ENCODE results near the gene ATP5MG. TPM values are rescaled to one million over a fixed set of nuclear protein-coding genes. Genes with fewer than 3 reads are reported as not detected.

The ATP5MG gene
- total RNA-seq, 1 donor from 2014 or later, result 854 TPM

DNA sequence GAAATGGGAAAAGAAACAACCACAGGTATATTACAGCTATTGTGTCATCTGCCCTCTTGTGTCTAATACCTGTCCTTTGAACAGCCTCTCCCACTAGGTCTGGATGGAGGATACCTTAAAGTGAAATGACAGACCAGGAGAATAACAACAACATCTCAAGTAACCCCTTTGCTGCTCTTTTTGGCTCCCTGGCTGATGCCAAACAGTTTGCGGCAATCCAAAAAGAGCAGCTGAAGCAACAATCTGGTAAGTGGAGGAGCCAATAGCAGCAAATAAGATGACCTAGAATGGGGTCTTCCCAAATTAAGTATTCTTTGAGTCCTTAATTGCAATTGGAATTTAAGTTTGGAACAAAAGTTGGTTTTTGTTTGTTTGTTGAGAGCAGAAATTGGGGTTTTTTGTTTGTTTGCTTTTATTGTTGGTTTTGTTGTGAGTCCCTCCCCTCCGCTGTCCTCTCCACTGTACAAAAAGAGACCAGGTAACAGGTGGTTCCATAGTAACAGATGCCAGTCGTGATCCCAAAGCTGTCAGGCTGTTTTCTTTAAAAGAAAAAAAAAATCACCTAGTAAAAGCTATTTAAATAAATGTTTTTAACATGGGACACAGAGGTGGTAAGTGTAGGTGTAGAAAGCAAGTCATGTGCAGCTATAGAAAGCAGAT, 36.3 kb upstream of the ATP5MG start:
- peaks cover 53% of the 10 kb centered on the region for H3K36me3 ChIP-seq
- H3K27ac ChIP-seq (replicated peaks), result peak overlapping the region; percentile 90
- TF ChIP-seq, protein P1, sequence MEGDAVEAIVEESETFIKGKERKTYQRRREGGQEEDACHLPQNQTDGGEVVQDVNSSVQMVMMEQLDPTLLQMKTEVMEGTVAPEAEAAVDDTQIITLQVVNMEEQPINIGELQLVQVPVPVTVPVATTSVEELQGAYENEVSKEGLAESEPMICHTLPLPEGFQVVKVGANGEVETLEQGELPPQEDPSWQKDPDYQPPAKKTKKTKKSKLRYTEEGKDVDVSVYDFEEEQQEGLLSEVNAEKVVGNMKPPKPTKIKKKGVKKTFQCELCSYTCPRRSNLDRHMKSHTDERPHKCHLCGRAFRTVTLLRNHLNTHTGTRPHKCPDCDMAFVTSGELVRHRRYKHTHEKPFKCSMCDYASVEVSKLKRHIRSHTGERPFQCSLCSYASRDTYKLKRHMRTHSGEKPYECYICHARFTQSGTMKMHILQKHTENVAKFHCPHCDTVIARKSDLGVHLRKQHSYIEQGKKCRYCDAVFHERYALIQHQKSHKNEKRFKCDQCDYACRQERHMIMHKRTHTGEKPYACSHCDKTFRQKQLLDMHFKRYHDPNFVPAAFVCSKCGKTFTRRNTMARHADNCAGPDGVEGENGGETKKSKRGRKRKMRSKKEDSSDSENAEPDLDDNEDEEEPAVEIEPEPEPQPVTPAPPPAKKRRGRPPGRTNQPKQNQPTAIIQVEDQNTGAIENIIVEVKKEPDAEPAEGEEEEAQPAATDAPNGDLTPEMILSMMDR (IDR thresholded peaks at IDR 0.05; ENCODE audit: borderline replicate concordance), result no peak

DNA sequence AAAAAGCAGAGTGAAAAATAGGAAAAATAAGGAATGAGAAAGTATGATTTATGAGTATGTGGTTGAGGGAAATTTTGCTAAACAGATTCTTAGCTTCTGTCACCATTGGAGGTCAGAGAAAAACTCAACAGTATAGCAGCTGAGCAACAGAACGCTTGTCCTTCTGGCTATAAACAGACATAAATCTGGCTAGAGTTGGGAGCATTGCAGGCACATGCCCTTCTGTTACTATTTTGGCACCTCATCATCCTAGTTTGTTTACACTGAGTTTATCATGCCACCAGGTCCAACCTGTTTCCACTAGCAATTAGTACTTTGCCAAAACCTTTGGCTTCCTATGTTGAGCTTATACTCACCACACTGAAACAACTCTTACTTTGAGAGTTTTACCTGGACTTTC, 35.1 kb upstream of the ATP5MG start:
- no peak for DNase-seq
- intact Hi-C loops (cut with micrococcal nuclease), result no loop called here
- H3K4me3 ChIP-seq, result no peak overlapping the region
- no peaks in the 10 kb centered on the region for H3K27me3 ChIP-seq (ENCODE audit: low read depth)
- H3K4me1 ChIP-seq, result peaks cover 53% of the 10 kb centered on the region
- H3K9me3 ChIP-seq (replicated peaks), result no peaks in the 10 kb centered on the region
- H3K27ac ChIP-seq (replicated peaks), result peak overlapping the region; percentile 90
- peaks cover 65% of the 10 kb centered on the region for H3K36me3 ChIP-seq
- TF ChIP-seq, protein P1 (IDR thresholded peaks at IDR 0.05; ENCODE audit: borderline replicate concordance), result no peak

More for the DNA sequence above, 36.3 kb upstream of the ATP5MG start:
- DNase-seq, result no peak
- Histone ChIP-seq H3K27me3 (ENCODE audit: low read depth) (no peaks in the 10 kb centered on the region), H3K9me3 (replicated peaks) (no peaks in the 10 kb centered on the region), H3K4me1 (peaks cover 65% of the 10 kb centered on the region), H3K4me3 (no peak overlapping the region)
- intact Hi-C loops (cut with micrococcal nuclease), result no loop called here

DNA sequence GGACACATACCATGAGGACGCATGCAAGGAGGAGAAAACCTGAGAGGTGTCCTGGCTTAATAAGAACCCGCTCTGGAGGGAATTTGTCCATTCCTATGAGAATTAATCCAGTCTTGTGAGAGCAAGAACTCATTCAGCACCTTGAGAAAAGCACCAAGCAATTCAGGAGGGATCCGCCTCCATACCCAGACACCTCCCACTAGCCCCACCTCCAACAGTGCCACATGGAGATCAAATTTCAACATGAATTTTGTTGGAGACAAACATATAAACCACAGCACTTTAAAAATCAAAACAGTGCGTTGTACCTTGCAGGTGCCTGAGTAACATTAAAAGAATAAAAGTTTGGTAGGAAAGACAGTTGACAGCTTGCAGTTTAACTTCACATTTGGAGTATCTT, 30.6 kb upstream of the ATP5MG start:
- H3K27ac ChIP-seq (replicated peaks), result no peak overlapping the region
- no peaks in the 10 kb centered on the region for H3K9me3 ChIP-seq (replicated peaks)
- H3K4me1 ChIP-seq, result peaks cover 16% of the 10 kb centered on the region
- TF ChIP-seq, protein P1 (IDR thresholded peaks at IDR 0.05; ENCODE audit: borderline replicate concordance), result no peak
- peaks cover 97% of the 10 kb centered on the region for H3K36me3 ChIP-seq
- H3K4me3 ChIP-seq, result no peak overlapping the region
- no peaks in the 10 kb centered on the region for H3K27me3 ChIP-seq (ENCODE audit: low read depth)
- DNase-seq, result no peak
- intact Hi-C loops (cut with micrococcal nuclease), result no loop called here

DNA sequence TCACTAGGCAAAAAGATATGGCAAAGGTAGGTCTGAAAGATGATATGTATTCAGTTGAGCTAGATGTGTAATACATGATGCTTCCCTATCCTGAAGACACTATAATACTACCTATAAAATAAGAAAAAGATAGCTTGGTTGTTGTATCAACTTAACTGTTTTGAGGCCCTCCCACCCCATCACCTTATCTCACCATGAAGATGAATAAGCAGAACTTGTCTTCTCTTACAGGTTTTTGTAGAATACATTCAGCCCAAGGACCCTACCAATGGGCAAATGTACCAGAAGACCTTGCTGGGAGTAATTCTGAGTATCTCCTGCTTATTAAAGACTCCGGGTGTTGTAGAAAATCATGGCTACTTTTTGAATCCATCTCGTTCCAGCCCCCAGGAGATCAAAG, 28.1 kb upstream of the ATP5MG start:
- Histone ChIP-seq H3K36me3 (peaks cover 98% of the 10 kb centered on the region), H3K27ac (replicated peaks) (no peak overlapping the region), H3K27me3 (ENCODE audit: low read depth) (no peaks in the 10 kb centered on the region), H3K9me3 (replicated peaks) (no peaks in the 10 kb centered on the region), H3K4me1 (peaks cover 2% of the 10 kb centered on the region), H3K4me3 (no peak overlapping the region)
- intact Hi-C loops (cut with micrococcal nuclease), result no loop called here
- TF ChIP-seq, protein P1 (IDR thresholded peaks at IDR 0.05; ENCODE audit: borderline replicate concordance), result no peak
- DNase-seq, result no peak

DNA sequence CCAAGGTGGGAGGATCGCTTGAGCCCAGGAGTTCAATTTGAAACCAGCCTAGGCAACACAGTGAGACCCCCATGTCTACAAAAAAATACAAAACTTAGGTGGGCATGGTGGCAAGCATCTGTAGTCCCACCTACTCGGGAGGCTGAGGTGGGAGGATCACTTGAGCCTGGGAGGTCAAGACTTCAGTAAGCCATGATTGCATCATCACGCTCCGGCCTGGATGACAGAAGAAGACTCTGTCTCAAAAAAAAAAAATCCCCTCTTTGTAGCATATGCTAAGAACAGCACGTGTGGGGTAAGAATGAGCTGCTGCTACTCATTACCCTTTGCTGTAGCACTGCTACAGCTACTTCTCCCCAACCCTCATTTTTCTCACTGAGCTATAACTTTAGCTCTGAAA, 27.5 kb upstream of the ATP5MG start:
- no peaks in the 10 kb centered on the region for H3K9me3 ChIP-seq (replicated peaks)
- TF ChIP-seq, protein P1 (IDR thresholded peaks at IDR 0.05; ENCODE audit: borderline replicate concordance), result no peak
- H3K27ac ChIP-seq (replicated peaks), result no peak overlapping the region
- H3K36me3 ChIP-seq, result peaks cover 98% of the 10 kb centered on the region
- H3K4me3 ChIP-seq, result no peak overlapping the region
- intact Hi-C loops (cut with micrococcal nuclease), result no loop called here
- H3K27me3 ChIP-seq (ENCODE audit: low read depth), result no peaks in the 10 kb centered on the region
- H3K4me1 ChIP-seq, result no peaks in the 10 kb centered on the region
- DNase-seq, result no peak

All from left ventricle myocardium inferior (tissue), 1 donor.